ENCODE data around the gene GPR157. TPM values are rescaled to one million over a fixed set of nuclear protein-coding genes. Genes with fewer than 3 reads are reported as not detected.

Gene GPR157
- total and polyA plus RNA-seq, 2 donors (not counting 1 experiment from before 2014, with no cell fraction given) = 2.0 to 21.2 TPM

DNA sequence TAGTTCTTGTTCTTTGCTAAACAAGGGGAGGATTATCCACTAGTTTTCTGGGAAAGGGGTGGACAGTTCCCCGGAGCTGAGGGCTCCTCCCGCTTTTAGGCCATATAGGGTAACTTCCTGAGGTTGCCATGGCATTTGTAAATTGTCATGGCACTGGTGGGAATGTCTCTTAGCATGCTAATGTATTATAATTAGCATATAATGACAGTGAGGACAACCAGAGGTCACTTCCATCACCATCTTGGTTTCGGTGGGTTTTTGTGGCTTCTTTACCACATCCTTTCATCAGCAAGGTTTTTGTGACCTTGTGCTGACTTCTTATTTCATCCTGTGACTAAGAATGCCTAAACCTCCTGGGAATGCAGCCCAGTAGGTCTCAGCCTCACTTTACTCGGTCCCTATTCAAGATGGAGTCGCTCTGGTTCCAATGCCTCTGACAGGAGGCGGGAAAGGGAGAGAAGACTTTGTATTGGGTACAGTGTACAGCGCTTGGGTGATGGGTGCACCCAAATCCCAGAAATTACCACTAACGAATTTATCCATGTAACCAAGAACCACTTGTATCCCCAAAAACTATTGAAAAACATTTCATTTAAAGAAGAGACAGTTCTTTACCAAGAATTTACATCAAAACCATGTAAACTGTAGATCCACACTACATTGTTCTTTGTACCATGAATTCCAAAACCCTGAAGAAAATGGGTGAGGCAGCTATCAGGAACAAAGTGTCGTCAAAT lies 50.7 kb downstream of the GPR157 start:
- H3K36me3 ChIP-seq (replicated peaks in 1 of 2; ENCODE audit: control extremely low read depth in 1 of 2, control insufficient read depth in 1 of 2, extremely low read depth in 1 of 2, insufficient read depth in 2 of 2, low read length in 1 of 2) = no peaks in the 10 kb centered on the region
- peaks cover 80% of the 10 kb centered on the region for H3K4me1 Mint-ChIP-seq
- no peak for TF ChIP-seq EZH2 (IDR thresholded peaks at IDR 0.05; ENCODE audit: borderline replicate concordance, insufficient read depth, low read depth, low read length, poor library complexity, severe bottlenecking)
- TF ChIP-seq, protein P1, sequence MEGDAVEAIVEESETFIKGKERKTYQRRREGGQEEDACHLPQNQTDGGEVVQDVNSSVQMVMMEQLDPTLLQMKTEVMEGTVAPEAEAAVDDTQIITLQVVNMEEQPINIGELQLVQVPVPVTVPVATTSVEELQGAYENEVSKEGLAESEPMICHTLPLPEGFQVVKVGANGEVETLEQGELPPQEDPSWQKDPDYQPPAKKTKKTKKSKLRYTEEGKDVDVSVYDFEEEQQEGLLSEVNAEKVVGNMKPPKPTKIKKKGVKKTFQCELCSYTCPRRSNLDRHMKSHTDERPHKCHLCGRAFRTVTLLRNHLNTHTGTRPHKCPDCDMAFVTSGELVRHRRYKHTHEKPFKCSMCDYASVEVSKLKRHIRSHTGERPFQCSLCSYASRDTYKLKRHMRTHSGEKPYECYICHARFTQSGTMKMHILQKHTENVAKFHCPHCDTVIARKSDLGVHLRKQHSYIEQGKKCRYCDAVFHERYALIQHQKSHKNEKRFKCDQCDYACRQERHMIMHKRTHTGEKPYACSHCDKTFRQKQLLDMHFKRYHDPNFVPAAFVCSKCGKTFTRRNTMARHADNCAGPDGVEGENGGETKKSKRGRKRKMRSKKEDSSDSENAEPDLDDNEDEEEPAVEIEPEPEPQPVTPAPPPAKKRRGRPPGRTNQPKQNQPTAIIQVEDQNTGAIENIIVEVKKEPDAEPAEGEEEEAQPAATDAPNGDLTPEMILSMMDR (IDR thresholded peaks at IDR 0.05) = no peak
- WGBS (ENCODE audit: insufficient coverage) = no CpG with 5 or more reads among the region's 9 CpGs
- H4K20me1 ChIP-seq (ENCODE audit: control insufficient read depth, insufficient read depth, low read length, poor library complexity, severe bottlenecking) = no peaks in the 10 kb centered on the region
- H3K4me3 Mint-ChIP-seq = peak overlapping the region; percentile 70
- ATAC-seq (ENCODE audit: low read depth) (peak; percentile 4), DNase-seq (no peak)
- H3K9me3 ChIP-seq (ENCODE audit: control extremely low read depth in 1 of 3, control insufficient read depth in 2 of 3, insufficient read depth in 1 of 3, low read length in 2 of 3) = peaks cover 0 to 10% (median 0%) of the 10 kb centered on the region in 3 donors
- H3K4me2 ChIP-seq (replicated peaks; ENCODE audit: low read depth, low read length, poor library complexity, severe bottlenecking) = peak overlapping the region; percentile 56
- H3K27me3 ChIP-seq (replicated peaks in 1 of 4; ENCODE audit: control extremely low read depth in 1 of 4, control insufficient read depth in 3 of 4, insufficient read depth in 4 of 4, low read length in 3 of 4) = peaks cover 0 to 6% (median 3%) of the 10 kb centered on the region in 4 experiments
- H3K9ac ChIP-seq (ENCODE audit: low read length) = no peak overlapping the region
- H3K27me3 Mint-ChIP-seq = peaks cover 14% of the 10 kb centered on the region
- no peaks in the 10 kb centered on the region for H3K79me2 ChIP-seq (ENCODE audit: control insufficient read depth, insufficient read depth, low read length)
- no peaks in the 10 kb centered on the region for H3K9me3 Mint-ChIP-seq (ENCODE audit: insufficient read depth)
- ChIA-PET POLR2A (interaction anchor here (0.8 kb wide), 1 partner anchor 42 kb away, joined by 3 read pairs; no protein-coding TSS in a partner anchor), CTCF (interaction anchor here (1.4 to 2.4 kb wide), 3 partner anchors 8 to 73 kb away, joined by 3 to 10 read pairs (median 7); no protein-coding TSS in a partner anchor)
- intact Hi-C loops (cut with micrococcal nuclease) = loop anchor here (5.0 kb wide), 2 partner anchors 71 to 656 kb away; no protein-coding TSS in a partner anchor
- H3K4me1 ChIP-seq (ENCODE audit: control insufficient read depth in 2 of 2, insufficient read depth in 2 of 2, low read length in 2 of 2) = peaks cover 85 to 94% of the 10 kb centered on the region in 2 donors
- H3K27ac Mint-ChIP-seq = peak overlapping the region; percentile 26
- H2AFZ ChIP-seq (ENCODE audit: insufficient read depth, low read depth, low read length, poor library complexity, severe bottlenecking) = no peak overlapping the region
- peak overlapping the region in 1 of 5 experiments; percentile 8 for H3K4me3 ChIP-seq (ENCODE audit: control extremely low read depth in 1 of 5, extremely low read depth in 1 of 5, insufficient read depth in 1 of 5, low read depth in 2 of 5, low read length in 4 of 5)
- H3K27ac ChIP-seq (ENCODE audit: low read length in 2 of 2) = no peak overlapping the region

Data from B cell (primary cell).